ENCODE data around the gene SDC4.

The SDC4 gene

DNA sequence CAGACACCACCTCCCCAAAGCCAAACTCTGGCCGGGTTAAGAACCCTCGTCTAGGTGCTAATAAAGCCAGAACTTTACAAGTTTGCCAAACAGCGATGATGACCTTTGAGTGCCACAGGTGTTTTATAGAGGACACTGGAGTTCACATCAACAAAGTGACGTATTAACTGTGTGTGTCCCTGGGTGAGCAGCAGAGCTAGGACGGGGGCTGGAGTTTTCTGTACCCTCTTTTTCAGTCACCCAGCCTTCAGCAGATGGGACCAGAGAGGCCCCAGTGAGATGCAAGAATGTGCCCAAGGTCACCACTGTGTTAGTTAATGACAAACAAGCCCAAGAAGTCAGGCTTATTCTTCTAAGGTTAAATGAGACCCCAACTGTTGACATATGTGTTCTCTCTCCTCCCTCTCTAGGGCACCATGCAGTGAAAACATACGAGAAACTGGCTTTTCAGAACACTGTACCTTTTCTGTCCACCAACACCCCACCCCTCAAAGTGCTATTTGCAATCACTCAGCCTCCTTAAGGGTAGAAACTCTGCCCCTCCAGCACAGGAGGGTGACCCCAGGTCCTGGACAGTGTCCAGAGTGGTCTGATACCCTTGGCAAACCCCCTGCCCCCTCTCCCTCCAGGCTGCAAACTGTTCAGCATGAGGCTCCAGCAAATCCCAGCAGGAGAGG lies 5.2 kb downstream of the SDC4 start:
- no peak for DNase-seq

DNA sequence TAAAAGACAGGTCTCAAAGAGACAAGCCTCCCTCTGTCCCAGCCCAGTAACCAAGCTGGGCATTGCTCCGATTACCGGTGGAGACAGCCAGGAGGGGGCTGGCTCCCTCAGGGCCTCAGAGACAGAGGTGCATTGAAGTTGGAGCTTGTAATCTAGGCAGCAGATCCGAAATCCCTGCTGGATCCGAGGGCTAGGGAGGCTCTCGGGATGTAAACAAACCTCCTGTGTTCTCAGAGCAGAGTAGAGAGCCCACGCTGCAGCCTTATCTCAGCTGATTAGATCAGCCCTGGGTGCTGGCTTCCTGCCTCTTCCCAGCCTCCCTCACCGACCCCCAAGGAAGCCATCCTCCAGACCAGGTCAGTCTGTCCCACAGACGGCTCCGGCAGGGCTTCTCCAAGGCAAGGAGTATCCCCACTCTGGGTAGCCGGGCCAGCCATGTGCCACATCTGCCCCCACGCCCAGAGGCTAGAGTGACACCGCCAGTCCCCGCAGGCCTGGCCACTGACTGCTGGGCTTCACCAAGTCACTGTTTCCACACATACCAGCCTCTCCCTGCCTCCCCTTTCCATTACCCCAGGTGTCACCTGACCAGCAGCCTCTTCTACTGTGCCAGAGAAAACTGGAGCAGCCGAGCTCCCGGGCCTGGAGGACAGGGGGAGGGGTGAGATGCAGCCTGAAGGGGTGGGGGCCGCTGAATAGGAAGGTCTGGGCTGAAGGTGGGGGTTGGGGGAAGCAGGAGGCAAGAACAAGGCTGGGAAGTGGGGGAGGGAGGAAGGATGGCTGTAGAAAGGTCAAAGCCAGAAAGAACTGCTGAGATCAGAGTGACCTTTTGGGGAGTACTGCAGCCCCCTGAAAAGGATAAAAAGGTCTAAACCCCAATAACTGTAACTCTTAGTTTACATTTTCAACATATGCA lies 6.0 kb downstream of the SDC4 start:
- no peak for DNase-seq

DNA sequence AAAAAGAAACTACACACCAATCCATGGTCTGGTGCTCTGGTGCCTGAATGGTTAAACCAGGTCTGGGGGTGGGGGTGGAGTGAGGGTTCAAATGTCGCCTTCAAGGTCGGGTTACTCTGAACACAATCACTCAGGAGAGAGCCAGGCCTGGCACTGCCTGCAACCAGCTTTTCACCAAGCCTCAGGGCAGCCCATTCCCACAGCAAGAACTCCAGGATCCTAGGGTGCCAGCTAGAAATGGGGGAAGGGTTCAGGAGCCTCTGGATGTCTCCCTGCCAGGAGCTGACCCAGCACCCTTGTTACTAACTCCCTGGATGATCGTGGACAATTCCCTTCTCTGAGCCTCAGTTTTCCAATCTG lies 6.7 kb downstream of the SDC4 start:
- DNase-seq, result no peak

- DNase-seq, result no peak
Measured at GRCh38 chr20:45340951-45341350, 7.3 kb downstream of the SDC4 start.

DNA sequence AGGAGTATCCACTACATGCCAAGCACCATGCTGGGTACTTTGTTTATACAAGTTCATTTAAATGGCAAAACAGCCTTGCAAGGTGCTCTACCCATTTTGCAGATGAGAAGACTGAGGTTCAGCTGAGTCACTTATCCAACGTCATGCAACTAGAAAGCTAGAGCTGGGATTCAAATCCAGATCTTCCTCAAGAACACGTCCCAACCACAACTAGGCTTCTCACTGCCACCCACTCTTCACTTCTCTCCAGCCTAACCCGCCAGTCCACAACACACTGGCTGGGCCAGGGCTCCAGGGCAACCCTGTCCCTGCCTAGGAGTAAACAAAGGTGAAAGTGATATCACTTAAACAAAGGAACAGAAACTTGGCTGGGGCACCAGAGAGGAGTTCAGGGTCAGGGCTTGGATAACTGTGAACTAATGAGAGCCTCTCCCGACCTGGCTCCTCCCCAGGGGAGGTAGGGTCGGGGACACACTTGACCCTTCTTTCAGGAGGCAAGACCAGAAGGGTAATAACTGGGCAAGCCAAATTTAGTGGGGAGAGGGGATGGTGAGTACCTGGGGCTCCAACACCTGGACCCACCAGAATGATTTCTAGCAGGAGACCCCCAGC lies 7.9 kb downstream of the SDC4 start:
- no peak for DNase-seq

GRCh38 chr20:45339799-45340198 lies 8.4 kb downstream of the SDC4 start:
- DNase-seq, result no peak

- DNase-seq, result no peak
Measured at GRCh38 chr20:45339084-45339483, 9.1 kb downstream of the SDC4 start.

GRCh38 chr20:45338121-45339030 lies 9.8 kb downstream of the SDC4 start:
- no peak for DNase-seq

DNA sequence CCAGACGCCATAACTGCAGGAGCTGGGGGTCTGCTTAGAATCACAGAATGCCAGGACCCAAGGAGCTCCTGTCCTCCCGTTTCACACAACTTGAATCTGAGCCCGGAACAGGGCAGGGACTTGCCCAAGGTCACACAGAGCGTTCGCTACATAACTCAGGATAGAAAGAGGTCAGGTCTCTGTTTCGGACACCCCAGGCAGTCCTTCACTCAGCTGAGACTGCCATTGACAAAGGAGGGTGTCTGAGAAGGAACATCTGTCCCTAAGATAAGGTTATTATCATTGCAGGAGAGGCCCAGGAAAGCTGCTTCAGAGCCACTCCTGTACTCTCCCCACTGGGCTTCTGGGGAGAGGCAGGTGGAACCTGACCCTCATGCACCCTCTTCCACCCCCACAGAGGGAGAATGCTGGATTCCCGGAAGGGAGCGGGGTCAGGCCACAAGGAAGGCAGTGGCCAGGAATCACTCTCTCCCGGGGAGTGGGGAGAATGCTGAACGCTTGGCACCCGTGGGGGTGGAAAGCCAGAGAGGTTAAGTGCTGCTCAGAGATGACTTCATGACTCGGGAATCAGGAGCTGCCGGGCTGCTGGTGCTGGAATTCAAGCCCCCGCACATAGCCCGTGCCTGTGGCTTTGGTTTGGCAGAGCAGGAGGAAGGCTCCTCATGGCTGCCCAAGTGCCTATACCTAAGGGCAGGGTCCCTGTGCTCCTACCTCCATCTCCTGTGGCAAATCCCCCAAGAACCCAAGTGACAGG lies 10.7 kb downstream of the SDC4 start:
- no peak for DNase-seq

DNA sequence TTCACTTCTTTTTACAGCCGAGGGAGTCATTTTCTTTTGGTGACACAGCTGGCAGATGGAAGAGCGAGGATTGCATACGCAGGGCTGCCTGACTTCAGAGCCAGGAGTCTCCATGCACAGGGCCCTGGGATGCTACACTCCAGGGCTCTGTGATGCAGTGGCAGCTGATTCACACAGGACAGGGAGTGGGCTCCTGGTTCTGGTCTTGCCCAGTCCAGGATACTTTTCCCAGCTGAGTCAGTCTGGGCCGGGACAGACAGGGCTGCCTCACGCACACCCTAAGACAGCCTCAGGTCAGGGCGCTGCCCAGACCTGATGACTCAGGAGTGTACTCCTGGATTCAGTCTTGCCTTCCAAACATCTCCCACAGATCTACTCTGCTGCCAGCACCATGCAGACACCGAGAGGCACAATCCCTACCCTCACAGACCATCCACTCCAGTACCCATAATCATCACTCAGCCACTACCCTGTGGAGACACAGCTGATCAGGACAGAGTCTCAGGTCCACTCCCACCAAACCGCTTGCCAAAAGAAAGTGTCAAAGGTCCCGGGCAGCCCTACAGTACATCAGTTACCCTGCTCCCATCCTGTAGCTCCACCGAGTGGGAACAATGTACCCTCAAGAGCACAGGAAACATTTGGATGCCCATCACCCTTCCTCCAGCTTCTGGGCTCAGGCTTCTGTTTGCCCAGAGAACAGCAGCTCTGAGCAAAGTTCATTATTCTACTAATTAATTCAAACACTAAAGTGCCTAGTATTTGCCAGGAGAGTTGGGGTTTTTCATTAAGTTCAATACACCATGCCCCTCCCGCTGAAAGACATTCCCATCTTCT lies 11.5 kb downstream of the SDC4 start:
- DNase-seq, result no peak

GRCh38 chr20:45330476-45330875 lies 17.7 kb downstream of the SDC4 start:
- no peak for DNase-seq

DNA sequence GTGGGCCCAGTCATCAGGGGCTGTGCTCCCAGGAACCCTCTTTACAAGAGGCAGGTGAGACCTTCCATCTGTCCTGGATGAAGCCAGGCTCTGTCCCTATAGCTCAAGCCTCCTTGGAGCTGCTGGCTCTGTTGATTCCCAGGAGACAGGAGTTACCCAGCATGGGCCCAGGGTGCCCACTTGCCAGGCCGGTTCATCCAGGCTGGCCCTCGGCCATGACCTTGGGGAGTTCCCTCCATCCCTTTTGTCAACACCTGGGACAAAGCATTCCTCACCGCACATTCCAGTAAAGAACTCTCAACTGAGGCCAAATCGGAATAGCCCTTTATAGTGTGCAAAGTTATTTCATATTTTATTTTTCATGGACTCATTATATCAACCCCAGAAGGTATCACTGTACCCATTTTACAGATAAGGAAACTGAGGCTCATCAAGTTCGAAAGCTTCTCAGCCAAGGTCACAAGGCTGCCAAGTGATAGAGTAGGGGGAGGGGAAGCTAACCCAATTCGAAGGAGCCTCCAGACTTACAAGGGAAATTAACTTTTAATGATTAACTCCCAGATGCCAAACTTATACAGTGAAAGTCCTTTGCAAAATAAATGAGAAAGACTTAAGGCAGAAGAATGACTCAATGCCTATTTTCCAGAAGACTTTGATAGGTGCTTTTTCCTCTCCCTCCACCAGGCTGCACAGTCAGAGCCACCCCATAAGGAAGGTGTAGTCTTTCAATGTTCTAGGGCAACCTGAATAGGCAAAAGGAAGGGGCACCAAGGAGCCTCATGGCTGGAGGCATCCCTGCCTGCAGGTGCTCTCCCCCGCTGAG lies 18.5 kb downstream of the SDC4 start:
- no peak for DNase-seq

DNA sequence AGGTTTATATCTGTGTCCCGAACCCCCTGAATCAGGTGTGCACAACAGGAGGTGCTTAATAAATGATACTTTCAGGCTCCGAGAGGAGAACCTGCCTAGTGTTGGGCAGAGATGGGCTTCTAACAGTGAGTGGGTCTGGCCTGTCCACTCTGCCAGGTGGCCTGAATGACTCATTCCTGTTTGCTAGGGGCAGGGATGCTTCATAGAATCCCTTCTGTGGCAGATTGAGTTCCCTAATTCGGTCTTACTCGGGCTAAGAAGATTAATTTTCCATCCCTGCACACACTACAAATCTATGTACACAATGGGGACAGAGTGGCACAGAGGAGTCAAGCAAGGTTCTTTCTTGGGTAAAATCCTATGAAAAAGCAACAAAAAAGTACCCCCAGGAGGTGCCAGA lies 19.8 kb downstream of the SDC4 start:
- no peak for DNase-seq

DNA sequence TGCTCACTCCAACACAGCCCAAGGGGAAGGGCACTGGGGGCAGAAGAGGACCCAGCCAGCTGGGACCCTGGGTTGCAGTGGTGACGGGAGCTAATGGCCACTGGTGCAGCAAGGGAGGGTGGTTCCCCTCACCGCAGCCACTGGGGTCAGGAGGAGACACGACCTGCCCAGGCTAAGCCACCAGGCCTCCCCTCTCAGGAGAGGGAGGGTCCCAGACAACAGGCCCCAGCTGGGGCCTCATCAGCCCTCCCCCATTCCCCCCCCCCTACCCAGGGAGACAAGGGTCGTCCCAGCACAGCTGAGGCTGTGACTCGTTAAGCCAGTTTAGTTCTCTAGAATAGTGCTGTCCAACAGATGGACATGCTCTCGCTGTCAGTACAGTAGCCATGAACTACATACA lies 22.9 kb downstream of the SDC4 start:
- DNase-seq, result no peak

DNA sequence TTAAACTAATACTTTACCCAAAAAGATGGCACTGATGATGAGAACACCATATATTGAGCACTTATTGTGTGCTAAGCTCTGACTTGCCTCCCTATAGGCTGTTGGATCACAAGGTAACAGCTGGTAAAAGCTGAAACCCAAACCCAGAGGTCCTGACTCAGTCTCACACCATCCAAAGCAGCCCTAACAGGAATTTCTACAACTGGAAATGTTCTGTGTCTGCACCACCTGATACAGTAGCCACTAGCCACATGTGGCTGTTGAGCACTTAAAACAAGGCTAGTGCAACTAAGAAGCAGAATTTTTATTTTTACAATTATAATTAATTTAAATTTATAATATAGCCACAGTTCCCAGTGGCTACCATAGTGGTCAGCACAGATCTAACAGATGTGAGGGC lies 24.5 kb downstream of the SDC4 start:
- DNase-seq, result no peak

- DNase-seq, result no peak
Measured at GRCh38 chr20:45322952-45323383, 25.3 kb downstream of the SDC4 start.

GRCh38 chr20:45320948-45321595 lies 27.2 kb downstream of the SDC4 start:
- DNase-seq, result peak; percentile 49

- no peak for DNase-seq
Measured at GRCh38 chr20:45318948-45319347, 29.3 kb downstream of the SDC4 start.

DNA sequence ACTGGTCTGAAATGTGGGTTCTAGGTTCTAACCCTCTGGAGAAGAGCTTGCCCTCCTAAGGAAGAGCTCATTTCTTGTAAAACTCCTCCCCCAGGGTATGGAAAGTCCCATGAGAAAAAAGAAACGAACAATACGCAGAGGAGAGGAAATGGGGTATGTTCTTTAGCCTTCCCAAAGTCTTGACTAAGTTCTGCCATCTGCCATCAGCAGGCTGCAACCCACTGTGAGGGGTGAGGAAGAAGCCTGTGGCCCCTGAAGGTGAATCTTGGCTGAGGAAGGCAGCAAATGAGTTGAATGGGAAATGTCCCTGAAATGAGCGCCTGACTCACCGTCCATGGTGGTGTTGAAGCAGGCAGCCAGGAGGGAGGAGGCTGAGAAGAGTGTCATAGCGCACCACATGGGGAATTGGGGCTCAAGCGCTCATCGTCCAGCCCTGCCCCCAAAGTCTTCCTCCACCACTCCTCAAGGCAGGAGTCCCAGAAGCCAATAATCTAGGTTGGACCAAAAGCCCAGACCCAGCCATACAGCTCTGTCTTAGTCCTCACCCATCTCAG lies 29.8 kb downstream of the SDC4 start:
- DNase-seq, result no peak
